H1 (cell line): ENCODE measurements around the gene PSME4.

ENCODE experiments used
- BACH1 ChIP-seq: IDR thresholded peaks from 2 replicates; pipeline ENCODE4 v1.6.1; 2012; ENCODE audit warnings: low read length, improper control_type of control experiment
- CBX8 ChIP-seq: fragments of 300-800, 300-1000 bp; sonication (generic); IDR thresholded peaks from 2 replicates; pipeline ENCODE4 v1.7.1; 2016; ENCODE audit warnings: low read depth, low read length, borderline replicate concordance
- EP300 ChIP-seq, 2 experiments: IDR thresholded peaks; 1 replicate in 1 of 2; 2 replicates in 1 of 2; pipeline ENCODE4 v1.6.1; 2011 to 2012; ENCODE audit warnings: low read depth in 2 of 2, low read length in 2 of 2, mild to moderate bottlenecking in 2 of 2, borderline replicate concordance in 1 of 2, inconsistent platforms in 1 of 2, moderate library complexity in 1 of 2
- HDAC2 ChIP-seq, 2 experiments: fragments of 300-600 bp in 1 of 2; sonication (generic) in 1 of 2; IDR thresholded peaks; 2 replicates each; pipeline ENCODE4 v1.6.1; 2011 to 2012; ENCODE audit warnings: low read depth in 2 of 2, low read length in 2 of 2, mild to moderate bottlenecking in 2 of 2, moderate library complexity in 2 of 2, borderline replicate concordance in 1 of 2, inconsistent platforms in 1 of 2
- POLR2A ChIP-seq, 2 experiments: IDR thresholded peaks; 1 replicate in 1 of 2; 2 replicates in 1 of 2; pipeline ENCODE4 v1.6.1; 2011; ENCODE audit warnings: low read depth in 2 of 2, low read length in 2 of 2, mild to moderate bottlenecking in 2 of 2; ENCODE audit errors: control extremely low read depth in 1 of 2
- RFX5 ChIP-seq: IDR thresholded peaks from 2 replicates; pipeline ENCODE4 v1.6.1; 2011; ENCODE audit warnings: low read depth, low read length, improper control_type of control experiment, borderline replicate concordance
- TAF1 ChIP-seq: IDR thresholded peaks from 2 replicates; pipeline ENCODE4 v1.6.1; 2011; ENCODE audit warnings: mild to moderate bottlenecking, low read depth, low read length
- YY1 ChIP-seq: IDR thresholded peaks from 2 replicates; pipeline ENCODE4 v1.6.1; 2011; ENCODE audit warnings: low read depth, mild to moderate bottlenecking, low read length
- TF ChIP-seq, protein P1 (sequence below), 3 experiments: IDR thresholded peaks; 1 replicate in 2 of 3; 2 replicates in 1 of 3; pipeline versions ENCODE4 v1.5.1 to v1.6.1; 2011; ENCODE audit warnings: low read length in 3 of 3, mild to moderate bottlenecking in 3 of 3, inconsistent platforms in 2 of 3, low read depth in 1 of 3, moderate library complexity in 1 of 3; ENCODE audit not compliant: insufficient read depth in 1 of 3; ENCODE audit errors: control extremely low read depth in 1 of 3

DNA sequence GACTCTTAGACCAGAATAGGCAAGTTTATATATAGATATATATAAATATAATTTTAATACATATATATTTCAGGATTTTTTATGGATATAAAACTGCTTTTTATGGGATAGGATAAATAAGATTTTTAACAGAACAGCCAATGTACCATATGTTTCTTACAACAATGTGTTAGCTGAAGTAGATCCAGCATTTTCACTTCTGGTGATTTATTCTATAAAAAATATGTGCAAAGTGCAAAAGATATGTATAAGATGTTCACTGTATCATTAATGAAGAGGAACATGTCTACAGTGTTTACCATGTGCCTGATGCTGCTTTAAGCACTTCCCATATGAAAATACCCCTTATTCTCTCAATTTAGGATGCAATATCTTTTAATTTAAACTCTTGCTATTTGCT, 88.8 kb downstream of the PSME4 start:
- no peak for TF ChIP-seq CBX8
- TF ChIP-seq, protein P1, sequence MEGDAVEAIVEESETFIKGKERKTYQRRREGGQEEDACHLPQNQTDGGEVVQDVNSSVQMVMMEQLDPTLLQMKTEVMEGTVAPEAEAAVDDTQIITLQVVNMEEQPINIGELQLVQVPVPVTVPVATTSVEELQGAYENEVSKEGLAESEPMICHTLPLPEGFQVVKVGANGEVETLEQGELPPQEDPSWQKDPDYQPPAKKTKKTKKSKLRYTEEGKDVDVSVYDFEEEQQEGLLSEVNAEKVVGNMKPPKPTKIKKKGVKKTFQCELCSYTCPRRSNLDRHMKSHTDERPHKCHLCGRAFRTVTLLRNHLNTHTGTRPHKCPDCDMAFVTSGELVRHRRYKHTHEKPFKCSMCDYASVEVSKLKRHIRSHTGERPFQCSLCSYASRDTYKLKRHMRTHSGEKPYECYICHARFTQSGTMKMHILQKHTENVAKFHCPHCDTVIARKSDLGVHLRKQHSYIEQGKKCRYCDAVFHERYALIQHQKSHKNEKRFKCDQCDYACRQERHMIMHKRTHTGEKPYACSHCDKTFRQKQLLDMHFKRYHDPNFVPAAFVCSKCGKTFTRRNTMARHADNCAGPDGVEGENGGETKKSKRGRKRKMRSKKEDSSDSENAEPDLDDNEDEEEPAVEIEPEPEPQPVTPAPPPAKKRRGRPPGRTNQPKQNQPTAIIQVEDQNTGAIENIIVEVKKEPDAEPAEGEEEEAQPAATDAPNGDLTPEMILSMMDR (IDR thresholded peaks at IDR 0.05; ENCODE audit: control extremely low read depth in 1 of 3, insufficient read depth in 1 of 3, low read depth in 1 of 3, low read length in 3 of 3), result no peak
- no peak for TF ChIP-seq EP300 (IDR thresholded peaks at IDR 0.05; ENCODE audit: borderline replicate concordance in 1 of 2, low read depth in 2 of 2, low read length in 2 of 2)
- TF ChIP-seq TAF1, result no peak
- TF ChIP-seq YY1, result no peak
- TF ChIP-seq BACH1, result no peak
- no peak for TF ChIP-seq RFX5
- no peak for TF ChIP-seq HDAC2 (IDR thresholded peaks at IDR 0.05; ENCODE audit: borderline replicate concordance in 1 of 2, low read depth in 2 of 2, low read length in 2 of 2)
- no peak for TF ChIP-seq POLR2A (IDR thresholded peaks at IDR 0.05; ENCODE audit: control extremely low read depth in 1 of 2, low read depth in 2 of 2, low read length in 2 of 2)
